Smooth muscle cell (in vitro differentiated cells): ENCODE data around the gene AKNA. TPM values are rescaled to one million over a fixed set of nuclear protein-coding genes. Genes with fewer than 3 reads are reported as not detected.
A peak's percentile ranks its signal among the peaks of the same experiment; 100 is the strongest.

Experiments
- DNase-seq: peaks from one replicate; lab custom pipeline; 2025; ENCODE audit not compliant: unreplicated experiment; lab: John Stamatoyannopoulos, UW
- H2AFZ ChIP-seq: fragments of 200-600 bp; sonication (generic); 2 replicates; pipeline ENCODE4 v1.6.0; 2016; ENCODE audit warnings: antibody characterized with exemption, low read depth, mild to moderate bottlenecking
- H3F3A ChIP-seq: fragments of 200-600 bp; sonication (generic); 2 replicates; pipeline ENCODE4 v1.6.0; 2017; ENCODE audit warnings: antibody characterized with exemption, low read depth
- H3K27ac ChIP-seq: fragments of 200-600 bp; sonication (generic); 2 replicates; pipeline ENCODE4 v1.5.1; 2016; ENCODE audit warnings: low read depth, mild to moderate bottlenecking
- H3K27me3 ChIP-seq: fragments of 200-600 bp; sonication (generic); 2 replicates; pipeline ENCODE4 v1.6.1; 2016; ENCODE audit warnings: low read depth, mild to moderate bottlenecking
- H3K36me3 ChIP-seq: fragments of 200-600 bp; sonication (generic); 2 replicates; pipeline ENCODE4 v1.5.1; 2016; ENCODE audit warnings: low read depth
- H3K4me1 ChIP-seq: fragments of 200-600 bp; sonication (generic); 2 replicates; pipeline ENCODE4 v1.5.1; 2016; ENCODE audit warnings: low read depth
- H3K4me2 ChIP-seq: fragments of 200-600 bp; sonication (generic); 2 replicates; pipeline ENCODE4 v1.6.0; 2016; ENCODE audit warnings: mild to moderate bottlenecking
- H3K4me3 ChIP-seq: fragments of 200-600 bp; sonication (generic); 2 replicates; pipeline ENCODE4 v1.5.1; 2016; ENCODE audit warnings: mild to moderate bottlenecking
- H3K79me2 ChIP-seq: fragments of 200-600 bp; sonication (generic); 2 replicates; pipeline ENCODE4 v1.6.0; 2016; ENCODE audit warnings: low read depth, mild to moderate bottlenecking
- H3K9ac ChIP-seq: fragments of 200-600 bp; sonication (generic); 2 replicates; pipeline ENCODE4 v1.6.0; 2016; ENCODE audit warnings: low read depth
- H3K9me3 ChIP-seq: fragments of 200-600 bp; sonication (generic); replicated peaks from 2 replicates; pipeline ENCODE4 v1.5.1; 2016; ENCODE audit warnings: low read depth
- H4K20me1 ChIP-seq: fragments of 200-600 bp; sonication (generic); 2 replicates; pipeline ENCODE4 v1.6.0; 2016; ENCODE audit warnings: low read depth
- WGBS: methylation state at CpG from one replicate; pipeline ENCODE4 v1.1.7; 2016; ENCODE audit warnings: low lambda C conversion rate; 5-methylcytosine and 5-hydroxymethylcytosine counted together
- polyA plus RNA-seq: library from polyadenylated mRNA; unstranded; fragments of >200 nt; fragmentation: Nextera tagmentation; extraction: Ambion mirVana; gene quantifications from 2 replicates; pipeline ENCODE4 v1.2.1, GENCODE V29; 2016
- total RNA-seq: library from RNA; depleted of rRNA; stranded (reverse); fragments of >200 nt; gene quantifications from 2 replicates; pipeline ENCODE4 v1.2.3, GENCODE V29; 2014
- TF ChIP-seq, protein P1 (sequence below): fragments of 200-600 bp; sonication (generic); IDR thresholded peaks from 2 replicates; pipeline ENCODE4 v1.5.1; 2017; ENCODE audit warnings: borderline replicate concordance, mild to moderate bottlenecking, antibody characterized with exemption; ENCODE audit not compliant: insufficient read depth, poor library complexity, severe bottlenecking

The AKNA gene
- total and polyA plus RNA-seq, 2 experiments from 2014 or later = 3.2 to 4.7 TPM

DNA sequence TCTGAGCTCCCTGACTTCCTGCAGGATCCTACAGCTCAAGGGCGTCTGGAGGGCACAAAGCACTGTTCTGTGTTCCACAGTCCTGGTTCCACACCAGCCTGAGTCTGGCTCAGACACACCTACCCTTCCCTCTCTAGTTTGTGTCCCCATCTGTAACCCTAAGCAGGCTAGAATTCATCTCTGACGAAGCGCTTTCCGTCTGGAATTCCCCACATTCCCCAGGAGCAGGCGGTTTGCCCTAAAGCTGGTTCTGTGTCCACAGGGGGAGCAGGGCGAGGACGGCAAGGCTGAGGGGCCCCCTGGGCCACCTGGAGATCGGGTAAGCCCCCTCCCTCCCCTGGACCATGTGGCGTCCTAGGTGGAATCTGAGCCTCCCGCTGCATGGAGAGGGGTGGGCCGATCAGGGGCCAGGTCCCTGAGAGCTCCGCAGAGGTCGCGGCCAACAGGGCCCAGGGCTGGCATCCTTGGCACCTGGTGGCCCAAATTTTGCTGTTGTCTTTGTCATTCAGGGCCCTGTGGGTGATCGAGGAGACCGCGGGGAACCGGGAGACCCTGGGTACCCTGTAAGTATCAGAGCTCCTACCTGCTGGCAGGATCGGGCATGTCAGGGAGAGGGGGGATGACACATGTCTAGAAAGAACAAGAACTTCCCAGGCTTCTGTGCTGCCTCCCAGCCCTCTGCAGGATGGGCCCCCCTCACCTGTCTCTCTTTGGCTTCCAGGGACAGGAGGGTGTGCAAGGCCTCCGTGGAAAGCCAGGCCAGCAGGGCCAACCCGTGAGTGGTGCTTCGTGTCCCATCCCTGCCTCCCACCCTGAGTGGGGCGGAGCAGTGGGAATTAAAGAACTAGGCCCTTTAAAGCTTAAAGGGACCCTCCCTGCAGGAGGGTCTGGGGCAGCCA is 99.3 kb downstream of the AKNA start:
- Histone ChIP-seq H3K27me3 (no peaks in the 10 kb centered on the region), H2AFZ (no peak overlapping the region)

DNA sequence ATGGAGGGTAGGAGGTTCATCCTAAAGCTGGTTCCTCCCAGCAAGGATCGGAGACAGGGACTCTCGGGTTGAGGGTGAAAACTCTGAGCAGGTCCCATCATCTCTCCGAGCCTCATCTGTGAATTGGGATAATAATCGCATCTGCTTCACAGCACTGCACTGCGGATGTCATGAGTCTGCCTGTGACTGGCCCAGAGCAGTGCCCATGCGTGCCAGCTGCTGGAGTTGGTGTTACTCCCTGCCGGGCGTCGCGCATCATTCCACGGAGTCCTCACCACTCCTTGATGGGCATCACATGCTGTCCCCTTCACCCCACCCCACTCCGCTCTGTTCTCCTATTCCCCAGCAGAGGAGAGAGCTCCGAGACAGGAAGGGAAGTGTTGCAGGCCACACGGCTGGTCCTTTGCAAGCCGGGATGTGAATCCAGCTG is 100.0 kb downstream of the AKNA start:
- H3K27me3 ChIP-seq = no peaks in the 10 kb centered on the region
- H3K27ac ChIP-seq = peak overlapping the region; percentile 90
- peak overlapping the region; percentile 52 for H3K9ac ChIP-seq
- H3K79me2 ChIP-seq = no peaks in the 10 kb centered on the region
- no peaks in the 10 kb centered on the region for H4K20me1 ChIP-seq
- no peak for DNase-seq
- H3K36me3 ChIP-seq = peaks cover 7% of the 10 kb centered on the region
- H3K4me3 ChIP-seq = no peak overlapping the region
- H2AFZ ChIP-seq = no peak overlapping the region
- WGBS = 75% methylated on average over 15 of the region's 15 CpGs
- H3K4me2 ChIP-seq = peak overlapping the region; percentile 12
- H3K9me3 ChIP-seq = no peaks in the 10 kb centered on the region
- TF ChIP-seq, protein P1, sequence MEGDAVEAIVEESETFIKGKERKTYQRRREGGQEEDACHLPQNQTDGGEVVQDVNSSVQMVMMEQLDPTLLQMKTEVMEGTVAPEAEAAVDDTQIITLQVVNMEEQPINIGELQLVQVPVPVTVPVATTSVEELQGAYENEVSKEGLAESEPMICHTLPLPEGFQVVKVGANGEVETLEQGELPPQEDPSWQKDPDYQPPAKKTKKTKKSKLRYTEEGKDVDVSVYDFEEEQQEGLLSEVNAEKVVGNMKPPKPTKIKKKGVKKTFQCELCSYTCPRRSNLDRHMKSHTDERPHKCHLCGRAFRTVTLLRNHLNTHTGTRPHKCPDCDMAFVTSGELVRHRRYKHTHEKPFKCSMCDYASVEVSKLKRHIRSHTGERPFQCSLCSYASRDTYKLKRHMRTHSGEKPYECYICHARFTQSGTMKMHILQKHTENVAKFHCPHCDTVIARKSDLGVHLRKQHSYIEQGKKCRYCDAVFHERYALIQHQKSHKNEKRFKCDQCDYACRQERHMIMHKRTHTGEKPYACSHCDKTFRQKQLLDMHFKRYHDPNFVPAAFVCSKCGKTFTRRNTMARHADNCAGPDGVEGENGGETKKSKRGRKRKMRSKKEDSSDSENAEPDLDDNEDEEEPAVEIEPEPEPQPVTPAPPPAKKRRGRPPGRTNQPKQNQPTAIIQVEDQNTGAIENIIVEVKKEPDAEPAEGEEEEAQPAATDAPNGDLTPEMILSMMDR = no peak
- peaks cover 3% of the 10 kb centered on the region for H3F3A ChIP-seq
- peaks cover 19% of the 10 kb centered on the region for H3K4me1 ChIP-seq

More for the DNA sequence above, 99.3 kb downstream of the AKNA start:
- H3F3A ChIP-seq = peaks cover 3% of the 10 kb centered on the region
- DNase-seq = no peak
- TF ChIP-seq, protein P1 = no peak
- H3K36me3 ChIP-seq = peaks cover 13% of the 10 kb centered on the region
- peak overlapping the region; percentile 90 for H3K27ac ChIP-seq
- no peak overlapping the region for H3K4me3 ChIP-seq
- peak overlapping the region; percentile 12 for H3K4me2 ChIP-seq
- no peaks in the 10 kb centered on the region for H4K20me1 ChIP-seq
- WGBS = 62% methylated on average over 23 of the region's 23 CpGs
- peaks cover 18% of the 10 kb centered on the region for H3K4me1 ChIP-seq
- peak overlapping the region; percentile 77 for H3K9ac ChIP-seq
- no peaks in the 10 kb centered on the region for H3K79me2 ChIP-seq
- no peaks in the 10 kb centered on the region for H3K9me3 ChIP-seq

DNA sequence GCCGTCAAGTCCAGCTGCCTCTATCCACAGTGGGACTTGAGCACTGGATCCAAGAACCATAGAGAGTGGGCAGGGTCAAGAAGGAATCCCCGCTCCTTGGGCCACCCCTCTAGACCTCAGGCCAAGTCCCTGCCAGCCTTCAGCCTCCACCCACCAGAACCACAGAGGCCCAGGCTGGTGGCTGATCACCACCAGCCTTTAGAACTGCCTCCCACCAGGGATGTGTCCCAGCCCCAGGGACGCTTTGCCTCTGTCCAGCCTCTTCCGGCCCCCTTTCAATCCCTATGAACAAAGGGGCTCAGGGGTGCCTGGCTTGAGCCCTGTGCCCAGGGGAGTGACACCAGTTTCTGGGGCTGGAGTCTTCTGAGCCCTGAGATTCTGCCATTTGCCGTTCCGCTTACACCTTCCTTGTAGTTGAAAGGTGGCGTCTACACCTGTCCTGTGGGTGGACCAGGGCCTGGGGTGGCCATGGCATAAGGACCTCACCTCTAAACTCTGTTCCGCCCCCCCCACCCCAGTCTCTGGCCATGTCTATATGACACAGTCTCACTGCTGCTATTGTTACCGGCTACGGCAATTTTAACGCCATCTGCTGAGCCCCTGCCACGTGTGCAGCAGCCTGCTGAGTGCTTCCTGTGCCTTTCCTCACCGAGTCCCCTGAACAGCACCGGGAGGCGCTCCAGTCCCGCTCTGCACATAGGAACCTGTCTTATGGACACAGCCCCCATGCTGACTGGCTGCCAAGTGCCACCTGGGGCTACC is 100.6 kb downstream of the AKNA start:
- DNase-seq = no peak
- 91% methylated on average over 16 of the region's 16 CpGs for WGBS
- no peaks in the 10 kb centered on the region for H3K79me2 ChIP-seq
- no peak overlapping the region for H3K4me3 ChIP-seq
- H3K4me1 ChIP-seq = peaks cover 21% of the 10 kb centered on the region
- no peaks in the 10 kb centered on the region for H3K9me3 ChIP-seq
- H3K4me2 ChIP-seq = peak overlapping the region; percentile 12
- H3F3A ChIP-seq = peaks cover 3% of the 10 kb centered on the region
- no peaks in the 10 kb centered on the region for H4K20me1 ChIP-seq
- TF ChIP-seq, protein P1 = no peak
- H2AFZ ChIP-seq = no peak overlapping the region
- H3K36me3 ChIP-seq = peaks cover 1% of the 10 kb centered on the region
- peak overlapping the region; percentile 52 for H3K9ac ChIP-seq
- H3K27ac ChIP-seq = peak overlapping the region; percentile 90
- H3K27me3 ChIP-seq = no peaks in the 10 kb centered on the region
